IMR-90 (cell line): Measurements from ENCODE around the gene C17orf78.

Source experiments
- CTCF ChIP-seq: conservative IDR thresholded peaks from 2 replicates; pipeline ENCODE4 v1.5.1; 2012; ENCODE audit warnings: mild to moderate bottlenecking, low read depth, low read length, improper control_type of control experiment
- MXI1 ChIP-seq: IDR thresholded peaks from 2 replicates; pipeline ENCODE4 v1.6.1; 2012; ENCODE audit warnings: low read depth, mild to moderate bottlenecking, low read length, moderate library complexity, borderline replicate concordance
- NFE2L2 ChIP-seq: fragments of 150-350 bp; IDR thresholded peaks from 2 replicates; pipeline ENCODE4 v1.6.1; 2016; ENCODE audit warnings: low read depth, mild to moderate bottlenecking, low read length
- POLR2A ChIP-seq: IDR thresholded peaks from 2 replicates; pipeline ENCODE4 v1.6.1; 2012; ENCODE audit warnings: mild to moderate bottlenecking, low read depth, low read length
- RCOR1 ChIP-seq: IDR thresholded peaks from 2 replicates; pipeline ENCODE4 v1.6.1; 2012; ENCODE audit warnings: mild to moderate bottlenecking, low read length, improper control_type of control experiment; ENCODE audit not compliant: insufficient replicate concordance
- RFX5 ChIP-seq: IDR thresholded peaks from 2 replicates; pipeline ENCODE4 v1.8.0; 2012; ENCODE audit warnings: low read depth, mild to moderate bottlenecking, low read length, moderate library complexity
- SMC3 ChIP-seq: fragments of 150-350 bp; IDR thresholded peaks from 2 replicates; pipeline ENCODE4 v1.6.1; 2016; ENCODE audit warnings: low read depth, mild to moderate bottlenecking, antibody characterized with exemption, low read length, moderate library complexity
- USF2 ChIP-seq: fragments of 150-350 bp; IDR thresholded peaks from 2 replicates; pipeline ENCODE4 v1.6.1; 2017; ENCODE audit warnings: mild to moderate bottlenecking, antibody characterized with exemption, low read length, low read depth

- no peak for TF ChIP-seq RCOR1
- TF ChIP-seq CTCF = no peak
- no peak for TF ChIP-seq MXI1
- TF ChIP-seq POLR2A = no peak
- TF ChIP-seq NFE2L2 = no peak
- no peak for TF ChIP-seq RFX5
- TF ChIP-seq USF2 = no peak
- no peak for TF ChIP-seq SMC3
Observed at GRCh38 chr17:37393352-37393751, 17.6 kb downstream of the C17orf78 start.
